Uterus (tissue), 2 donors: ENCODE results near the gene CFAP61.

Experiments
- CTCF ChIP-seq, 4 experiments: fragments of 200-600 bp in 2 of 4; fragments of 450-650 bp in 2 of 4; sonication (generic) in 2 of 4; IDR thresholded peaks; one replicate each; pipeline ENCODE4 v1.5.1; 2016 to 2019; ENCODE audit warnings: antibody characterized with exemption in 4 of 4, mild to moderate bottlenecking in 2 of 4, moderate library complexity in 1 of 4
- POLR2A ChIP-seq, 2 donors: fragments of 450-650 bp; IDR thresholded peaks; one replicate each; pipeline ENCODE4 v1.6.1; 2016; ENCODE audit warnings: antibody characterized with exemption in 2 of 2, mild to moderate bottlenecking in 1 of 2, moderate library complexity in 1 of 2

- TF ChIP-seq CTCF (IDR thresholded peaks at IDR 0.05) (no peak), POLR2A (IDR thresholded peaks at IDR 0.05) (no peak)
These were observed 31.4 kb upstream of the CFAP61 start for GRCh38 chr20:20020908-20021307.
